HS-27A (cell line): Measurements from ENCODE around the gene TRPV4.
"Not testable (repeated sequence)": the region's sequence is repeated elsewhere in the genome, so short reads cannot be mapped to it uniquely, and the experiment has no call there.

Source experiments
- DNase-seq: peaks from one replicate; pipeline ENCODE4 v3.0.0-alpha.2; 2012; ENCODE audit warnings: low read depth, missing footprints

TRPV4 gene

DNA sequence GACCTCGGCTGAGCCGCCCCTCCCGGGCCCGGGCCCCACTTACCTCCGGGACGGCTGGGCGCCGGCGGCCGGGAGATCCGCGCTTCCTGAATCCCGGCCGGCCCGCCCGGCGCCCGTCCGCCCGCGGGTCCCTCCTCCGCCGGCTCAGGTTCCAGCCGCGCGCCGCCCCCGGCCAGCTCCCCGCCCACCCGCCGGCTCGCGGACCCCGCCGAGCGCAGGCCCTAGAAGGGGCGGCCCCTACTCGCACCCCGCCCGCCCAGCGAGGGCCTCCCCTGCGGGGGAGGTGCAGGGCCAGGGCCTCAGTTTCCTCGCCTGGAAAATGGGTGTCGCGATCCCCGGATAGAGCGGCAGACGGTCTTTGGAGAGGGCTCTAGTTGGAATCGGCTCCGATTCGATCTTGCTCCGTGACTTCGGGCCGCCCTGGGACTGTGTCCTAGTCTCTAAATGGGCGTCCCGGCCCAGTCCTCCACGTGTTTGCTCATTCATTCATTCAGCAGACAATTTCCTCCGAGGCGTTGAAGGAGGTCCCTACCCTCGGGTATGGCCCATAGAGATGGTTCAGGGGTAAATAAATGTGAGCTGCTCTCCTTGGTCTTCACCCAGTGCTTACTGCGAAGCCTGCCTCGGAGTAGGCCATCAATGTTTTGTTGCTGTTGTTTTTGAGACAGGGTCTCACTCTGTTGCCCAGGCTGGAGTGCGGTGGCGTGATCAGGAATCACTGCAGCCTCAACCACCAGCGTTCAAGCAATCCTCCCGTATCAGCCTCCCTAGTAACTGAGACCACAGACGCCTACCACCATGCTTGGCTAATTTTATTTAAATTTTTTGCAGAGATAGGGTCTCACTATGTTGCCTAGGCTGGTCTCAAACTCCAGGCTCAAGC is at the start of gene TRPV4:
Gene TRPV4, minus strand, starts transcription at position 92 of the 883 bp plus-strand sequence. CDS start 18,602 bp downstream, outside the sequence.
- no peak for DNase-seq

DNA sequence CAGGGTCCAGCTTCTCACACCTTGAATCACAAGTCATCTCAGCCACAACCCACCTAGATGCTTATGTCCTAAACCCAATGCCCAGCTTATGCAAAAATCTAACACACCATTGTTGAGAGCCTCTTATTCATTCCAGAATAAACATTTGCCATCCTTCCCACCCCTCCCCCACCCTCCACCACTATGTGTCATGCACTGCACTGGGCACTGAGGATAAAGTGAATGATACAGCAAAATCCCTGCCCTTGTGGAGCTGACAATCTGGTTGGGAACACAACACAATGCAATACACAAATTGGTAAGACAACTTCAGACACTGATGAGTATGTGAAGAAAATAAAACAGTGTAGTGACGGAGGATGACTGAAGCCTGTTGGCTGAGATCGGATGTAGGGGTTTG is 48.6 kb upstream of the TRPV4 start:
- no peak for DNase-seq

DNA sequence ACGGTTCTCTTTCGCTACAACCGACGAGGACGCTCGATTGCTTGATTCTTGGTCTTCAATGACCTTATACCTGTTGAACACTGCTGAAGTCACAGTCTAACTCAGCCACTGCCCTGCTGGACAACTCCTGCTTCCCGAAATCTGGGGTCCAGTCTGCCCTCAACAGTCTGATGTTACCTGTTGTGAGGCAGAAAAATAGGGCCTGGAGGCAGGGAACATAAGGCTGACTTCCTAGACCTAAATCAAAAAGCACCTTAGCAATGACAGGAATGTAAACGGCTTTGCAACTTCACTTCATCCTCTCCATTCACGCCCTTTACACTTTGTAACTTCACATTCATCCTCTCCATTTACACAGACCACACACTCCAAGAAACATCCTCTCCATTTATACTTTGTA is 47.7 kb upstream of the TRPV4 start:
- DNase-seq: no peak

DNA sequence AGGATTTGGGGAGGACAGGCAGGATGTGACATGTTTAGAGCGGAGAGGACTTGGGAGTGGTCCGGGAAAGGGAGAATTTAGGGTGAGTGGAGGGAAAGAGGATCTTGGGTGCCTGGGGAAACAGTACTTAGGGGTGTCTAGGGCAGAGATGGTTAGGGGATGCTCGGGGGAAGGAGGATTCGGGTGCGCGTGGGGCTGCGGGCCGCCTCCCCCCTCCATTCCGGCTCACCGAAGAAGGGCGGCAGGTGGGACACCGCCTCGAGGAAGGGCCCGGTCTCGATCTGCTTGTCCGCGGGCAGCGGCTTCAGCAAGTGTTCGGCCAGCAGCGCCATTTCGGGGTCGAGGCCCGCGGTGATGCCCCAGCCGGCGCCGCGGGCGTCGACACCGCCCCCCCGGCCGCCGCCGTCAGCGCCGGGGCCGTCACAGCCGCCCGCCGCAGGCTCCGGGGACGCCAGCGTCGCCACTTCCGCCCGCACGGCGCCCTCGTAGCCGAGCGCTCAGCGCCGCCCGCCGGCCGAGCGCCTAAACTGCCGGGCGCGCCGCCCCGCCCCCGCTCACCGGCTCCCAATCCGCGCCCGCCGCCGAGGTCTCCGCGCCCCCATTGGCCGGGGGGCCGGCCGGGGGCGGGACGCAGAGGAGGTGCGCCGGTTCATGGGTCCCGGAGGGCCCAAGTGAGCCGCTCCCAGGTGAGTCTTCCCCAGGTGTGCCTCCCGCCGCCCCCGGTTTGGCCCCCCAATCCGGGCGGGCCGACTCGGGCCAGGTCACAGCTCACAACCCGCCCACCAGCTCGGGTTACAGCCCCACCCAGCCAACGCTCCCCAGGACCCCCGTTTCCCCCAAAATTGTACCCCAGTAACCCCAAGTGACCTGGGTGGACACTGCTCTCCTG is 47.1 kb upstream of the TRPV4 start, which contains the start of gene GLTP:
Gene GLTP, minus strand, starts transcription at position 499 of the 889 bp plus-strand sequence. Its CDS starts 167 bp downstream, at position 332.
- no peak for DNase-seq

DNA sequence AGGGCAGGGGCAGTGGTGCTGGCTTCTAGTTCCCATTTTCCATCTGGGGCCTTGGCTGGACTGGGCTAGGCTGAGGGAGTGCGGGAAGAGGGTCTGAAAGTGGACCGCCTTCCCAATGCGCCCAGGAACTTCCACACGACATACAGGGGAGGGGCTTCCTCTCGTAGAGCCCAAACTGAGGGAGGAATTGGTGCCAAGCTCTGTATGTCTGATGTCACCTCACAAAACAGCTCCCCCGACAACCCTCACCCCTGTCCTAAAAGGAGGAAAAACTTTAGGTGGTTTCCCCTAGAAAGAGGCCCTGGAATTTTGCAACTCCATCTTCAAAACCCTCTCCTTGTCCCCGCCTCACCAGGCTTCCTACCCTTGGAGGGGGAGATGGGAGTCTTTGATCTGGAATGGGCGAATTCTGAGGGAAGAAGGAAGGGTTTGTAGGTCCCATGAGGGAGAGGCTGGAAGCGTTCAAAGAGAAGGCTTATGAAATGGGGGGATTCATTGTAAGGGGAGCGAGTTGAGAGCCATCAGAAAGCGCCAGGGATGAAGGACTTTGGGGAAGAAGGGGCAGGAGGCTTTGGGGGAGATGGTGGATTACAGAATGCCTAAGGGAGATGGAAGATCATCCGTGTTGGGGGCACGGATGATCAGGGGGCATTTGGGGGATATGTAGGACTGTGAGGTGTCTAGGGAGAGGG is 46.3 kb upstream of the TRPV4 start:
- no peak for DNase-seq

DNA sequence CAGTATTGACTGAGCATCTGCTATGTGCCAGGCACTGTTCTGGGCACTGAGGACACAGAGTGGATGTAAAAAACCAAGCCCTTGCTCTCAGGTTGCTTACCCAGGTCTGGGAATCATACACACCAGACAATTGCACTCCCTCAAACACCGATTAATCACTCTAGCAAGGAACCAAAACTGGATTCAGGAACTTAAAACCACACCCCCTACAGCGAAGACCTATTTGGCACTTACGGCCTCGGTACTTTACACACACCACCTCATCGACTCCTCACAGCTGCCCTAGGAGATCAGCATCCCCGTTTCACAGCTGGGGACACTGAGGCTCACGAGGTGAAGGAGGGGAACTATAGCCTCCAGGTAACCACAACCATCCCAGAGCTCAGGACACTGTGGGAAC is 45.6 kb upstream of the TRPV4 start:
- no peak for DNase-seq

DNA sequence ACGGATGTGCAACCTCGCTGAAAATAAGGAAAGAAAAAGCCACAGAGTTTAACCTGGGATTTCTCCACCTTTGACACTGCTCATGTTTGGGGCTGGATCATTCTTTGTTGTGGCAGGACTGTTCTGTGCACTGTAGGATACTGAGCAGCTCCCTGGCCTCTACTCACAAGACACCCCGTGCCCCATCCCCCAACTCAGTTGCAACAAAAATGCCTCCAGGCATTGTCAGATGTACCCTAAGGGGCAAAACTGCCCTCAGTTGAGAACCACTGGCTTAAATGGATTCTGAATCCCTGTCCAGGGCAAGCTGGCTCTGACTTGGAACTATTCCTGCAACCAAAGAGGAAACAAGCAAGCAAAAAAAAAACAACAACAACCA is 45.0 kb upstream of the TRPV4 start:
- DNase-seq: no peak

DNA sequence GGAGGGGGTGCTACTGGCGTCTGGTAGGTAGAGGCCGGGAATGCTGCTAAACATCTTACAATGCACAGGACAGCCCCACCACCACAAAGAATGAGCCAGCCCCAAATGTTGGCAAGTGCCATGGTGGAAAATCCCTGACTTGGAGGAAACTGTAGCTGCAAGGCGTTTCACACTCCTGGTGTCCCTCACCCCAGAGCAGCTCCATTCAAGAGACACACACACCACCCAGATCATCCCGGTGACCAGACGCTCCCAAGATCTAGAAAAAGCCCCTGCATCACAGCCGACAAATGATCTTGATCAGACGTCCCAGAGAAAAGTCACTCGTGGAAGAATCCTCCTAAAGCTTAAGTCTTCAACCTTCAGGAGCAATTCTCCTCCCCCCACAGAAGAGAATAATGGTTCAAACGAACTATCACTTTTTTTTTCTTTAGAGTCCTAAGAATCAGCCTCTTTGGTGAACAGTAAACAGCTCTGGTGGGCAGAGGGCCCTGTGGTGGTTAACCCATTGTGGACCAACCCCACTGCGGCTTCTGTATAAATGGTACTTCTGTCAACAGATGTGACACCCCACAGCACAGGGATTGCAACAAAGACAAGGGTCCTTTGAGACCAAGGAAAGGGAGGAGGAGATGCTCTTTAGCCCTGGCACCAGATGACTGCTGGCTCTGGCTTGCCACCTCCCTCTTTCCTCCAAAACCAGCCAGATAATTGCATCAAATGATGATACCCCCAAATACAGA is 44.5 kb upstream of the TRPV4 start:
- no peak for DNase-seq

DNA sequence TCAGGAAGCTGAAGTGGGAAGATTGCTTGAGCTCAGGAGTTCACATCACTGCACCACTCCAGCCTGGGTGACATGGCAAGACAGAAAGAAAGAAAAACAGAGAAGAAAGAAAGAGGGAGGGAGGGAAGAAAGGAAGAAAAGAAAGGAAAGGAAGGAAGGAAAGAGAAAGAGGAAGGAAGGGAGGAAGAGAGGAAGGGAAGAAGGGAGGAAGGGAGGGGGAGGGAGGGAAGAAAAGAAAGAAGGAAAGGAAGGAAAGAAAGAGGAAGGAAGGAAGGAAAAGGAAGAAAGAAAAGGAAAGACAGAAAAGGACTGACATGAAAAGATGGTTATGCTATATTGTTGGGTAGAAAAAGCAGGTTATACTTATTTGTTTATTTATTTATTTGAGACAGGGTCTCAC is 43.2 kb upstream of the TRPV4 start:
- no peak for DNase-seq

DNA sequence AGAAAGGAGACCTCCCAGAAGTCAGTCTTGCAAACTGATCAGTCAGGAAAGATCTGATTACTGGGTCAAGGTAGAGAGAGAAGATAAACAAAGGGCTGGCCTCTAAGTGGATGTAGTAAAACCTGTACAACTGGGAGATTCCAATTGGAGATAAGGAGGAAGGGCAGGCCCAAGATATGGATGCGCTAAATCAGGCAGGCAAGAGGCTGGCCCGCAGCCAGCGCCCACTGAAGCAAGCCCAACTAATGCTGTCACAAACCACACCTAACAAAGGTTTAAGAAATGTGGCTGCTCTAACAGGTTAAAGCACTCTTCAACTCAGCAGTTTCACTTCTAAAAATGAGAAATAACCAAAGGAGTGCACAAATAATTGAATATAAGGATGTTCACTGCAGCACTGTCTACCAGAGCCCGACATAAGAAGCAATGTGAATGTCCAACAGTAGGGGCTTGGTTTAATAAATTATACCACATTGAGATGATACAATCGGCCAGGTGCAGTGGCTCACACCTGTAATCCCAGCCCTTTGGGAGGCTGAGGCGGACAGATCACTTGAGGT is 42.5 kb upstream of the TRPV4 start:
- DNase-seq: no peak

DNA sequence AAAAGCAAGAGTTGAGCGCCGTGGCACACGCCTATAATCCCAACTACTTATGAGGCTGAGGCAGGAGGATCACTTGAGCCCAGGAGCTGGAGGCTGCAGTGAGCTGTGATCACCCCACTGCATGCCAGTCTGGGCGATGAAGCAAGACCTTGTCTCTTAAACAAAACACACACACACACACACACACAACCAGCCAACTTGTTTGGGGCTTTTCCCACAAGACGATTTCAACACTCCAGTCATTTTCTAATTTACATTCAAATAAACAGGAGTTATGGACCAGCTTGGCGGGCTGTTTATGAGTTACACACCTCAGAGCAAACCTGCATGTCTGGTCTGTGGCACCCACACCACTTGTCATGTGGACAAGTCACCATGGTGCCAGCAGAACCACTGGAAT is 40.5 kb upstream of the TRPV4 start:
- no peak for DNase-seq

DNA sequence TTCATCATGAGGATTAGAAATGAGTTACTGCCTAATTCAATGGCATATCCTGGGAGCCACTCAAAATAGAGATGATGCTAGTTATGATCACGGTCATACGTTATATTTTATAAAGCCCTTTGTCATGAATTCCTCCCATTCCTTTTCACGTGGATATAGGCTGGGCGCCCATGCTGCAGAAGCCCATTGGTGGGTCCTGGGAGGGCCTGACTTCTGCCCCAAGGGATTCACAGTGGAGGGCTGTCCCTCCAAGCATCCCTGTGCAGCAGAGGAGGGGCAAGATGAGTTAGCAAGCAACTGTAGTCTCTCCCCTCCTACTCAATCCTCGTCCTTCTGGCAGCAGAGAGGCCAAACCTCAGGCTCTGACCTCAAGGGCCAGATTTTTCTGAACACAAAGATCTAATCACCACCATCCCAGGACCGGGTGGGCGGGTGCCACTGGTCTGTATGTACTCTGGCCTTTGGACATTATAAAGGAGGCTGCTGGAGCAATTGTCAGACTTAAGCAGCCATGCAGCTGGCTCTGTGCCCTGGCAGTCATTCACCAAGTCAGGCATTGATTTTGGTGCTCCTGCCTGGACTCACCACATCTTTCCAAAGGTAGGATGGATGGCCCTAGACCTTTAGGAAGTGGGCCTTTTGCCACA is 38.6 kb upstream of the TRPV4 start:
- DNase-seq: no peak

DNA sequence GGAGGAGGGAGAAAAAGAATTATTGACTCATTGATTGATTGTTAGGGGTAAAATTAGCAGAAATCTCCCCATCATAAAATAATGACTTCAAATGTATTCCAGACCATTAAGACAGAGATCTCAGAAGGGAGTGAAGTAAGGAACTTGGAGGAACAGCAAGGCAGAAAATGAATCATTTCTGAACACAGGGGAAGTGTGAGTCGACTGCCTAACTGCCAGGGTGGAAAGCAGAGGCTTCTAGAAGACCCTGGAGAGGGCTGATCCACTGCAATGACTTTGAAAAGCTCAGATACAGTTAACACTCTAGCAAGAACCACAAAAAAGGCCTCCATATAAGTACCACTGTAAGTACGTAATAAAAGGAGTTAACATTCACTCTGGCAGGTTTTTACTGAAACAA is 37.5 kb upstream of the TRPV4 start:
- no peak for DNase-seq

DNA sequence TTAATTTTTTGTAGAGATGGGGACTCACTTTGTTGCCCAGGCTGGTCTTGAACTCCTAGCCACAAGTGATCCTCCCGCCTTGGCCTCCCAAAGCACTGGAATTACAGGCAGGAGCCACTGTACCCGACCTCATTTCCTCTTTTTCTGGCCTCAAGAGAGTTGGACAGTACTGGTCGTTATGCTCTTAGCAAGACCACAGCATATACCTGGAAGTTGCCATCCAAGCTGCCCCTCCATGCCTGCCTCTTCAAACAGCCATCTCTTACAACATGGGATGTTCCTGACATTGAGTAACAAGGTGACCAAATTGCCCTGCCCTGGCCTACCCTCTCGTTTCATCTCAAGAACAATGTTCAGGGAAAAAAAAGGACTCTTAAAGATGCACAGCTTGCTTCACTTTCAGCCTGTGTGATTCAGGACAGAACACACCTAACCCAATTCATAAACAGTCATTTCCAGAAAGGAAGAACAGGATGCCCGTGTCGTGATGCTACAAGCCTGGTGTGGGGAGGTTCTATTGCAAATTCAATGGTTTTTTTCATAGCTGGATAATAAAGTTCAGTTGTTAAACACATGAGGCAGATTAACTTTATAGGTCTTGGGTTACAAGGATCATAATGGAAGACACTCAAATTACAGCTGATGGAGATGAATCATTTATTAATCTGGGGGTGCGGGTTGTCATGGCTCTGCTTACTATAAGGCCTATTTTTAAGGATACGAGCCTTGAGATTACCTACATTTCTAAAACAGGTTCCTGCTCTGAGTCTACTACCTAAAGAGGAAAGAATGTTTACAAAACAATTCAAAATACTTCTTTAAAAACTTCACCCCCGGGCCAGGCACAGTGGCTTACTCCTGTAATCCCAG is 35.2 kb upstream of the TRPV4 start:
- DNase-seq: no peak

DNA sequence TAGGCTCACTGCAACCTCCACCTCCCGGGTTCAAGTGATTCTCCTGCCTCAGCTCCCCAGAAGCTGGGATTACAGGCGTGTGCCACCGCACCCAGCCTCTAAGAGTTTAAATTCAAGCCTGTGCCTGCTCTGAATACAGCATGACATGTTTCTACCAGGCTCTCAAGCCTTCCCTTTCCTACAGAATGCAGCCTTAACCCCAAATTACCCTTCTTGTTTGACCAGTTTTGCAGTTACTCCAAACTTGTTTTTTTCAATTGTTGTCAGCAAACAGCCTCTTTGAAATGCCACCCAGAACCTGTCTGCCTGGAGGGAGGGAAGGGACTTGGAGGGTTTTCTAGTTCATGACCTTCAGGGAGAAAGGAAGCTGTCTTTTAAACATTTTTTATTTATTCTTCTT is 31.7 kb upstream of the TRPV4 start:
- no peak for DNase-seq

DNA sequence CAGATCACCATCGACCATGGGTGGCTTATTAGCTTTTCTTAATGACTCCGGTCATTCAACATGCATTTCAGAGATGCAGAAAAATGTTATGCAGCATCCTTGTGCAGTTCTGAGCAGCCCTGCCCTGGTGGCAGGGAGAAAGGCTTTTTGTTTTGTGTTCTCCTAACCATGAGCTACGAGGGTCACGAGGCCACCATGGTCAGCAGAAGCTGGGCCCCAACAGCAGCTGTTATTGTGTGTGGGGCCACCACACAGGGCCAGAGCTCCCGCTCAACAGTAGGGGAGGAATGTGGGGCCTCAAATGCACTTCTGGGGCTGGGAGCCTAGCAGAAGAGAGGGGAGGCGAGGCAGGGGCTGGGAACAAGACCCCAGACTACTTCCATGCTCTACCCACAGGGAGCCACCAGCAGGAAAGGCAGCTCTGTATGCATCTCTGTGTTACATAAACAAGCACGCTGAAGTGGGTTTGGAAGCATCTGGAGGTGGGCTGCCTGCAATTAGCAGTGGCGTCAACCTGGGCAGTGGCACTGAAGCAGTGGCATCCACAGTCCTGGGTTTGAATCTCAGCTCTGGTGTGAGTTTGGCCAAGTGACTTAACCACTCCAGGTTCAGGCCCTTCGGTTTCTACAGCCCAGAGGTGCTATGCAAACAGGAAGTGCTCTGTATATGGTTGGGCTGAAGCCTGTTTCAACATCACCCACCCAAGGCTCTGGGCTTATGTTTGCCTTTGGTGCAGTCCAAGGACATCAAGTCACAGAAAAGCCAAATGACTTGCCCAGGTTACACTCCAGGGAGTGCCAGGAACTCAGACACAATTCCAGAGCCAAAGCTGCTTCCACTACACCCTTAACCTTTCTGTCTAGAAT is 30.9 kb upstream of the TRPV4 start:
- DNase-seq: no peak

DNA sequence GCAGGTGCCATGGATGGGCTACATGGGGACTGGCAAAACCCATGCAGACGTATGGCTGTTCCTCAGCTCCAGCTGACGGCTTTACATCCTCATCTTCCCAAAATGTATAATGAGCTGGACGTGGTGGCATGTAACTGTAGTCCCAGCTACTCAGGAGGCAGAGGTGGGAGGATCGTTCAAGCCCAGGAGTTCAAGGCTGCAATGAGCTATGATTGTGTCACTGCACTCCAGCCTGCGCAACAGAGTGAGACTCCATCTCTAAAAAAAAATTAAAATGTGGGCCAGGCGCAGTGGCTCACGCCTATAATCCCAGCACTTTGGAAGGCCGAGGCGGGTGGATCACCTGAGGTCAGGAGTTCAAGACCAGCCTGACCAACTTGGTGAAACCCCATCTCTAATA is 29.3 kb upstream of the TRPV4 start:
- DNase-seq: not testable (repeated sequence)

DNA sequence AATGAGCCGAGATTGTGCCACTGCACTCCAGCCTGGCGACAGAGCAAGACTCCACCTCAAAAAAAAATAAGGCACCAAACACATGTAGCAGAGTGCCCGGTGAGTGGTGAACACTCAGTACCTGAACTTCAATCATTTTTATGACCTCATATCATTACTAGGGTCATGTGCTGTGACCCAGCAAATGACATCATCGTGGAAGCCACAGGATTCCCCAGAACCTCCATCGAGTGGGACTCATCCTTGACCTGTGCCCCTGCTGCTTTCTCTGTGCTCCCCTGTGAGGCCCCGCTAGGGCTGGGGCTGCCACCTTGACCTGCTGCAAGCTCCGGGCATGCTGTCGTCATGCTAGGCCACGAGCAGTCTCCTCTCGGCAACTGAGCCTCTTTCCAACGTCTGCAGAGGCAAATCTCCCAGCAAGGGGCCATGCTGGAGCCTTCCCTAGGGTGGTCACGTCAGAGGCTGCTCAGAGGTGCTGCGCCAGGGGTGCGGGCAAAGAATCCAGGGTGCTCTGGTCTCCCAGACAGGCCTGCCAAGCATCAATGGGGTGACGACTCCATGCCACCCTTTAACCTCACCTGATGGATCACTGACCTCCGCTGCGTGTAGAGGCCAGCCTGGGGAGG is 28.6 kb upstream of the TRPV4 start:
- DNase-seq: no peak
